LNCAP (cell line): ENCODE data around the gene ATXN7L2.

Experiments used
- TF ChIP-seq, protein P1 (sequence below): fragments of 450-650 bp; IDR thresholded peaks from 2 replicates; pipeline ENCODE4 v1.5.1; 2017; ENCODE audit warnings: mild to moderate bottlenecking

ATXN7L2 gene

DNA sequence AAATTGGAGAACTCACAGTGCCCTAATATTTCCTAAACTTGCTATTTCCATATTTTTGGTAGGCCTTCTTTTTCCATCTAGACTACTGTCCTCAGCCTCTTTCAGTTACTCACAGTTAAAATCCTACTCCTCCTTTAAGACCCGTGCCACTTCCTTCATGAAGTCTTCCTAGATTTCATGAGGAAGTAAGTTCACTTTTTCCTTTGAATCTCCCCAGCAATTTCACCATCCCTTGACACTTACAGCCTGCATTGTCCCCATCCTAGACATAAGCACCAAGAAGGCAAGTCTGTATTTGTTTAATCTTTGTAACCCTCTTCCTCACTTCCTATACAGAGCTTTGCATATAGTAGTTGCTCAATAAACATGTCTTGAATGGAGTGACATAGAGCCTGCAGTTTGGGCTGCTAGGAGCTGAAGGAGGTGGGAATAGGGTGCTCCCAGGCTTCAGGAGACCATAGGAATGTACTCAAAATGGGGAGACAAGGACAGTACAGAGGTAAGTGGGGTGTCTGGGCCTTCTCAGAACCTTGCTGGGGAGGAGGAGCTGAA lies 50.7 kb downstream of the ATXN7L2 start:
- TF ChIP-seq, protein P1, sequence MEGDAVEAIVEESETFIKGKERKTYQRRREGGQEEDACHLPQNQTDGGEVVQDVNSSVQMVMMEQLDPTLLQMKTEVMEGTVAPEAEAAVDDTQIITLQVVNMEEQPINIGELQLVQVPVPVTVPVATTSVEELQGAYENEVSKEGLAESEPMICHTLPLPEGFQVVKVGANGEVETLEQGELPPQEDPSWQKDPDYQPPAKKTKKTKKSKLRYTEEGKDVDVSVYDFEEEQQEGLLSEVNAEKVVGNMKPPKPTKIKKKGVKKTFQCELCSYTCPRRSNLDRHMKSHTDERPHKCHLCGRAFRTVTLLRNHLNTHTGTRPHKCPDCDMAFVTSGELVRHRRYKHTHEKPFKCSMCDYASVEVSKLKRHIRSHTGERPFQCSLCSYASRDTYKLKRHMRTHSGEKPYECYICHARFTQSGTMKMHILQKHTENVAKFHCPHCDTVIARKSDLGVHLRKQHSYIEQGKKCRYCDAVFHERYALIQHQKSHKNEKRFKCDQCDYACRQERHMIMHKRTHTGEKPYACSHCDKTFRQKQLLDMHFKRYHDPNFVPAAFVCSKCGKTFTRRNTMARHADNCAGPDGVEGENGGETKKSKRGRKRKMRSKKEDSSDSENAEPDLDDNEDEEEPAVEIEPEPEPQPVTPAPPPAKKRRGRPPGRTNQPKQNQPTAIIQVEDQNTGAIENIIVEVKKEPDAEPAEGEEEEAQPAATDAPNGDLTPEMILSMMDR = no peak

DNA sequence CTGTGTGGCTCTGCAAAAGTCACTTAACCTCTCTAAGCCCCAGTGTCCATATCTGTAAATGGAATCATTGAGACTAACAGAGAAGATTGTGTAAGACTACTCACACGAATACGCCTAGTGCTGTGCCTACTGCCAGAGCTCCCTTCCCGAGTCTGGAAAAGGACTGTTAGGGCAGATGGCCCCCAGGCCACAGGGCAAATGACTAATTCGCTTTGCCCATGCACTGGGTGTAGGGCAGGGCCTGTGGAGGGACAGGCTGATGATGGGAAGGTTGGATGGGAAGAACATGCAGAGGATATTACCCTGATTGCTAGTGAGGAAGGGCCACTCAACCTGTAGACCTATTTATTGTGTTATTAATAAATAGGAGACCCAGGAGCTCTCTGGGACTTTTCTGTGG lies 51.8 kb downstream of the ATXN7L2 start:
- TF ChIP-seq, protein P1 = no peak

DNA sequence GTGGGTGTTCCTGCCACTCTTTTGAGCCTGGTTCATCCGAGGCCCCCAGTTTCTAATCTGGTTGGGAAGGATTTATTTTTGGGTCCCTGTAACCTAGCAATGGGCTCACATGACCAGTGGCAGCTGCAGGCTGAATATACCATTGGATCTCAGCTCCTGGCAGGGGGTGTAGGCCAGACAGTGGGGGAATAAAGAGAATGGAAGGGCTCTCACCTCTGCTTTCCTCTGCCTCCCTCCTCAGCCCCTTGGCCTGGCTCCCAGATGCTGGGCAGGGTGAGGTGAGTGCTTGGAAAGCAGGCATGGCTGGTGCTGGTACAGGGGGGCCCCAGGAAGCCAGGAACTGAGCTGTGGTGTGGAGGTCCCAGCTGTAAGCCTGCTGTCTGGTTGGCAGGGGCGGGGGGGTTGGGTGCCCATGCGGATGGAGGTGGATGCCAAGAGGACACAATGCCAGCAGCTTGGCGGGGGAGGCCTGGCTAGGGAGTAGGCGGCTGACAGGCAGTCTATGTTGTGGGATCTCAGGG lies 52.3 kb downstream of the ATXN7L2 start:
- TF ChIP-seq, protein P1 = no peak

DNA sequence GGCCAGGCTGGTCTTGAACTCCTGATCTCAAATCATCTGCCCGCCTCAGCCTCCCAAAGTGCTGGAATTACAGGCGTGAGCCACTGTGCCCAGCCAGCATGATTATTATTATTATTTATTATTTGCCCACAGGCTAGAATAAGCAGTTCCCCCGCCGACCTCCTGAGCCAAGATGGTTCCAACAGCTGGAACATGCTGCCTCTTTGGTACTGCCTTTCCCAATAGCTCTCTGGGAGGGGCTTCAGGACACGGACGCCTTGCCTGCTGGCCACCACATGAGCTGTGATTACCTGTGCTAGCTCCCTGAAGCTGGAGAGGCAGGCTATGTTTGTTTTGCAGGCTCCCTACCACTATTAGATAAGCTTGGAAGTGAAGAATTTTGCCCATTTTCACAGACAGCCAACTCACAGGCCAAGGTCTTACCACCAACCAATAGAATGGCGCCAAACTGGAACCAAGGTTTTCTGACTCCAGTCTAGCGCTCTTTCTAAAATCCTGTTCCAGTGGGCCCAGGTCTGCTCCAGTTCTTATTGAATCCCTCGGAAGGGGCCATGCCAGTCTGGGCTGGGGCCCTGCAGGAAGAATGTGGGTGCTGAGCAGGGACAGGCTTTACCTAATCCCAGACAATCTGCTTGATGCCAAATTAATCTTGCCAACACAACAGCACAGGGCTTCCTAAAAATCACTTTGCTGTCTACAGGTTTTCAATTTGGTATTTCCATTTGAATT lies 53.9 kb downstream of the ATXN7L2 start:
- TF ChIP-seq, protein P1 = no peak

DNA sequence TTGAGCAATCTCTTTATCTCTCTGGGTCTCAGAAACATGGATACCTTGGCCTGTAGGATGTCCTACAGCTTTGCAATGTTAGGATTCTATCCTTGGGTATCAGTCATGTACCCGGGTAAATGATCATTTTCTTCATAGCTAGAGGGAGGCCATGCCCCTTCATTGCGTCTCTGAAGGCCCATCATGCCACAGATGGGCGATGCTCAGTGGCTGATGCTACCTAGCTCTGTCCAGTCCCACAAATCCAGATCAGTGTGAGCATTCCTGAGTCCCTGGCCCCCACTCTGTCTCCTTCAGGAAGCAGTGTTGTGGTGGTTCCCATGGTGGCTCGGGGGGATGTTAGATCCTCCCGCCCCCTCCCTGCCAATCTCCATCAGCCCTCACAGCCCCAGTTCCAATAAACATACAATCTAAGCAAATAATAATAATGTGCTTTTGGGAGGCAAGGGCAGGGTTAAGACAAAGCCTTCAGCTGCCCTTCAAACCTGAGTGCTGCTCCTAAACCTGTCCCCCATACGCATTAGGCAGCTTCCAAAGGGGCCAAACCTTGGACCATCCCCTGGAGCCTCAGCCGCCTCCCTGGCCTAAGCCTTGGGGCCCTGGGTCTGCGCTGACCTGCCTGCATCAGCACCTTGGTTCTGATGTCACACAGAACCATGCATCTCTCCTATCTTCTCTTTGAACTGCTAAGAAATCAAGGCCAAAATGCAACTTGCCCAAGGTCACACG lies 55.3 kb downstream of the ATXN7L2 start:
- TF ChIP-seq, protein P1 = no peak

DNA sequence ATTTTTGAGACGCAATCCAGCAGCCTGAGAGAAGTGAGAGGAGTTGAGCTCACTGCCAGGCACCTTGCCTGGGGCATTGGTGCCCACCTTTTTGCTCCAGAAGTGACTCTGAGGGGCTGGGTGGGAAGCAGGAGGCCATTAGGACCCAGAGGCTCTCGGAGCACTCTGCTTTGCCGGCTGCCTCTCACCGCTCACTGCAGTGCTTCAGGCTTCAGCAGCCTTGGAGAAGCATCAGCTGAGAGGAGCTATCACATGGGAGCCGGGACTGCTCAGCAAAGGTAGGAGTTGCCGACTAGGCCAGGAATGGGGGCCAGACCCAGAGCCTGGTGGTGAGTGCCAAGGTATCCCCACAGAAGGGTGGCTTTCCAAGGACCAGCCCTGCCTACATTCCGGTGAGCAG lies 56.0 kb downstream of the ATXN7L2 start, which contains the start of gene GPR61:
TSS of gene GPR61 (plus strand) at position 197 of the 400 bp plus-strand sequence. CDS start 3,151 bp downstream, outside the sequence.
- TF ChIP-seq, protein P1 = no peak

DNA sequence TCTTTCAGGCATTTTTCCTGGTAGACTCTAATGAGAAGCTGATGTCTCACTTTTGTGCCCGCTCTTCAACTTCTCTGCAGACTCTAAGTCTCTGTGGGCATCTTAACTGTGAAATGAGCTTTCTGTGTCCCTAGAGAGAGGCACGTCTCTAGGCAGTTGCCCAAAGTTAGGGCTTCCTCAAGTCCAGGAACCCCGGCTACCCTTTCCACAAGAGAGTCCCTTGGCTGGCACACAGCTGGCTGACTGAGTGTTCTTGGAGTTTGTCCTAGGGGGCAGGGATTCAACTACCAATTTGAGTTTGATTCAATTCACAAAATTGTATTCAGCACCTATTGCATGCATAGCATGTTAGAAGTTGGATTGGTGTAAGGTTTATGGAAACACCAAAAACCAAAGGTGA lies 57.4 kb downstream of the ATXN7L2 start:
- TF ChIP-seq, protein P1 = no peak
